Measurements from ENCODE around the gene ERVK3-1. TPM values are rescaled to one million over a fixed set of nuclear protein-coding genes. Genes with fewer than 3 reads are reported as not detected.

The ERVK3-1 gene
- total and polyA plus RNA-seq, 3 donors from 2014 or later, result 34.0 to 58.5 (median 48.9) TPM

DNA sequence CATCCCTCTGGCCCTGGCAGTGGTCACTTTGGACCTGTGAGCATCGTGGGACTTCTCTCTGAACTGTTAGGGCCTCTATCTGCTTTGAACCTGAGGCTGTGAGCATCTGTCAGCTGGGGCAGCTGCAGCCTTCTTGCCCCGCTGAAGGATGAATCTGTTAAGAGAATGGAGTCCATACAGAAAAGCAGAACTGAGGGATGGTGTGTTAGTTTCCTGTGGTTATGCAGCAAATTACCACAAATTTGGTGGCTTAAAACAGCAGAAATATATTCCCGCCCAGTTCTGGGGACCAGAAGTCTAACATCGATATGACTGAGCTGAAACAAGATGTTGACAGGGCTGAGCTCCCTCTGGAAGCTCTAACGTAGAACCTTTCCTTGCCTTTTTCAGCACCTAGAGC is 59.0 kb downstream of the ERVK3-1 start:
- intact Hi-C loops (cut with DNase I; ENCODE audit: low total_unique reads), result no loop called here
- H3K27ac ChIP-seq, result no peak overlapping the region
- no peaks in the 10 kb centered on the region for H3K36me3 ChIP-seq (ENCODE audit: low read depth, missing control alignments)
- no peaks in the 10 kb centered on the region for H3K27me3 ChIP-seq
- H3K4me3 ChIP-seq, result no peak overlapping the region
- no peaks in the 10 kb centered on the region for H3K9me3 ChIP-seq
- 88 to 90% methylated on average over 3 to 5 of the region's 5 CpGs for WGBS, 2 donors
- no peak for DNase-seq
- TF ChIP-seq POLR2A (IDR thresholded peaks at IDR 0.05), result no peak
- TF ChIP-seq, protein P1, sequence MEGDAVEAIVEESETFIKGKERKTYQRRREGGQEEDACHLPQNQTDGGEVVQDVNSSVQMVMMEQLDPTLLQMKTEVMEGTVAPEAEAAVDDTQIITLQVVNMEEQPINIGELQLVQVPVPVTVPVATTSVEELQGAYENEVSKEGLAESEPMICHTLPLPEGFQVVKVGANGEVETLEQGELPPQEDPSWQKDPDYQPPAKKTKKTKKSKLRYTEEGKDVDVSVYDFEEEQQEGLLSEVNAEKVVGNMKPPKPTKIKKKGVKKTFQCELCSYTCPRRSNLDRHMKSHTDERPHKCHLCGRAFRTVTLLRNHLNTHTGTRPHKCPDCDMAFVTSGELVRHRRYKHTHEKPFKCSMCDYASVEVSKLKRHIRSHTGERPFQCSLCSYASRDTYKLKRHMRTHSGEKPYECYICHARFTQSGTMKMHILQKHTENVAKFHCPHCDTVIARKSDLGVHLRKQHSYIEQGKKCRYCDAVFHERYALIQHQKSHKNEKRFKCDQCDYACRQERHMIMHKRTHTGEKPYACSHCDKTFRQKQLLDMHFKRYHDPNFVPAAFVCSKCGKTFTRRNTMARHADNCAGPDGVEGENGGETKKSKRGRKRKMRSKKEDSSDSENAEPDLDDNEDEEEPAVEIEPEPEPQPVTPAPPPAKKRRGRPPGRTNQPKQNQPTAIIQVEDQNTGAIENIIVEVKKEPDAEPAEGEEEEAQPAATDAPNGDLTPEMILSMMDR (IDR thresholded peaks at IDR 0.05), result no peak
- H3K4me1 ChIP-seq, result no peaks in the 10 kb centered on the region

Small RNAs within 50 kb of the gene (microRNA-seq; reads per million reads assigned to microRNA genes)
- 0 to 0.69 reads per million in 2 donors for gene MIR6806 (ENCODE audit: borderline number of aligned reads in 2 of 2, borderline replicate concordance in 1 of 2)

Small RNAs within 50 kb of the gene (small RNA-seq; reads per million reads assigned to genes)
- gene MIR6806 (0 reads per million in 2 donors), gene RNA5SP473 (0 to 0.09 reads per million in 2 donors)

Other genes with a start within 250 kb of the ERVK3-1 start
- gene ZNF135, start 246.1 kb upstream of the ERVK3-1 start, total RNA-seq, result 10 to 100 TPM; 19.1 to 33.7 TPM
- gene ZNF135, start 246.1 kb upstream of the ERVK3-1 start, polyA plus RNA-seq (ENCODE audit: insufficient read depth, low read depth, low replicate concordance), result 14.5 TPM
- gene ZSCAN18, start 207.1 kb upstream of the ERVK3-1 start, total RNA-seq, result 100 to 1,000 TPM; 150 to 169 TPM
- 95.1 TPM for gene ZSCAN18, start 207.1 kb upstream of the ERVK3-1 start, polyA plus RNA-seq (ENCODE audit: insufficient read depth, low read depth, low replicate concordance)
- 10 to 100 TPM; 19.8 to 20.7 TPM for gene ZNF329, start 154.6 kb upstream of the ERVK3-1 start, total RNA-seq
- gene ZNF329, start 154.6 kb upstream of the ERVK3-1 start, polyA plus RNA-seq (ENCODE audit: insufficient read depth, low read depth, low replicate concordance), result 24.2 TPM
- 10 to 100 TPM; 42.6 to 48.0 TPM for gene ZNF274, start 122.3 kb upstream of the ERVK3-1 start, total RNA-seq
- 34.2 TPM for gene ZNF274, start 122.3 kb upstream of the ERVK3-1 start, polyA plus RNA-seq (ENCODE audit: insufficient read depth, low read depth, low replicate concordance)
- 10 to 100 TPM; 92.2 to 93.9 TPM for gene ZNF544, start 76.5 kb upstream of the ERVK3-1 start, total RNA-seq
- gene ZNF544, start 76.5 kb upstream of the ERVK3-1 start, polyA plus RNA-seq (ENCODE audit: insufficient read depth, low read depth, low replicate concordance), result 45.8 TPM
- 10 to 100 TPM in 1 of 2 donors, 1 to 10 TPM in 1; 9.6 to 10.4 TPM for gene ZNF8, start 26.4 kb upstream of the ERVK3-1 start, total RNA-seq
- gene ZNF8, start 26.4 kb upstream of the ERVK3-1 start, polyA plus RNA-seq (ENCODE audit: insufficient read depth, low read depth, low replicate concordance), result 2.6 TPM
- gene ZSCAN22, start 21.6 kb downstream of the ERVK3-1 start, total RNA-seq, result 1 to 10 TPM; 3.5 to 4.9 TPM
- gene ZSCAN22, start 21.6 kb downstream of the ERVK3-1 start, polyA plus RNA-seq (ENCODE audit: insufficient read depth, low read depth, low replicate concordance), result 2.4 TPM
- gene A1BG, start 48.1 kb downstream of the ERVK3-1 start, total RNA-seq, result 10 to 100 TPM in 1 of 2 donors, 1 to 10 TPM in 1; 3.5 to 13.1 TPM
- gene A1BG, start 48.1 kb downstream of the ERVK3-1 start, polyA plus RNA-seq (ENCODE audit: insufficient read depth, low read depth, low replicate concordance), result 4.5 TPM
- 10 to 100 TPM; 10.3 to 10.7 TPM for gene ZNF497, start 57.4 kb downstream of the ERVK3-1 start, total RNA-seq
- gene ZNF497, start 57.4 kb downstream of the ERVK3-1 start, polyA plus RNA-seq (ENCODE audit: insufficient read depth, low read depth, low replicate concordance), result 2.6 TPM
- gene ZNF837, start 75.7 kb downstream of the ERVK3-1 start, total RNA-seq, result 1 to 10 TPM; 6.2 to 9.3 TPM
- 1.3 TPM for gene ZNF837, start 75.7 kb downstream of the ERVK3-1 start, polyA plus RNA-seq (ENCODE audit: insufficient read depth, low read depth, low replicate concordance)
- gene RPS5, start 81.9 kb downstream of the ERVK3-1 start, total RNA-seq, result 1,000 to 10,000 TPM in 1 of 2 donors, 100 to 1,000 TPM in 1; 437 to 1,004 TPM
- 746 TPM for gene RPS5, start 81.9 kb downstream of the ERVK3-1 start, polyA plus RNA-seq (ENCODE audit: insufficient read depth, low read depth, low replicate concordance)
- gene RNF225, start 90.3 kb downstream of the ERVK3-1 start, total RNA-seq, result not detected
- gene RNF225, start 90.3 kb downstream of the ERVK3-1 start, polyA plus RNA-seq (ENCODE audit: insufficient read depth, low read depth, low replicate concordance), result not detected
- gene ZNF584, start 103.3 kb downstream of the ERVK3-1 start, total RNA-seq, result 10 to 100 TPM; 22.1 to 33.9 TPM
- 10.4 TPM for gene ZNF584, start 103.3 kb downstream of the ERVK3-1 start, polyA plus RNA-seq (ENCODE audit: insufficient read depth, low read depth, low replicate concordance)
- 10 to 100 TPM; 11.4 to 11.6 TPM for gene ZNF132, start 134.8 kb downstream of the ERVK3-1 start, total RNA-seq
- gene ZNF132, start 134.8 kb downstream of the ERVK3-1 start, polyA plus RNA-seq (ENCODE audit: insufficient read depth, low read depth, low replicate concordance), result 5.5 TPM
- gene ZNF324B, start 146.2 kb downstream of the ERVK3-1 start, total RNA-seq, result 10 to 100 TPM in 1 of 2 donors, 1 to 10 TPM in 1; 8.5 to 15.8 TPM
- 4.8 TPM for gene ZNF324B, start 146.2 kb downstream of the ERVK3-1 start, polyA plus RNA-seq (ENCODE audit: insufficient read depth, low read depth, low replicate concordance)
- 10 to 100 TPM; 23.2 to 24.8 TPM for gene ZNF324, start 161.7 kb downstream of the ERVK3-1 start, total RNA-seq
- 7.8 TPM for gene ZNF324, start 161.7 kb downstream of the ERVK3-1 start, polyA plus RNA-seq (ENCODE audit: insufficient read depth, low read depth, low replicate concordance)
- 10 to 100 TPM; 33.6 to 38.7 TPM for gene ZNF446, start 171.0 kb downstream of the ERVK3-1 start, total RNA-seq
- 24.3 TPM for gene ZNF446, start 171.0 kb downstream of the ERVK3-1 start, polyA plus RNA-seq (ENCODE audit: insufficient read depth, low read depth, low replicate concordance)
- 10 to 100 TPM; 29.1 to 37.8 TPM for gene SLC27A5, start 206.6 kb downstream of the ERVK3-1 start, total RNA-seq
- gene SLC27A5, start 206.6 kb downstream of the ERVK3-1 start, polyA plus RNA-seq (ENCODE audit: insufficient read depth, low read depth, low replicate concordance), result 63.6 TPM
- gene ZBTB45, start 214.4 kb downstream of the ERVK3-1 start, total RNA-seq, result 10 to 100 TPM; 14.0 to 15.1 TPM
- 6.9 TPM for gene ZBTB45, start 214.4 kb downstream of the ERVK3-1 start, polyA plus RNA-seq (ENCODE audit: insufficient read depth, low read depth, low replicate concordance)
- 100 to 1,000 TPM; 415 to 521 TPM for gene TRIM28, start 238.7 kb downstream of the ERVK3-1 start, total RNA-seq
- gene TRIM28, start 238.7 kb downstream of the ERVK3-1 start, polyA plus RNA-seq (ENCODE audit: insufficient read depth, low read depth, low replicate concordance), result 694 TPM
- 100 to 1,000 TPM; 115 to 126 TPM for gene CHMP2A, start 249.7 kb downstream of the ERVK3-1 start, total RNA-seq
- gene CHMP2A, start 249.7 kb downstream of the ERVK3-1 start, polyA plus RNA-seq (ENCODE audit: insufficient read depth, low read depth, low replicate concordance), result 155 TPM

All from testis (tissue), 3 donors.